ENCODE results near the gene ITPR3. TPM values are rescaled to one million over a fixed set of nuclear protein-coding genes. Genes with fewer than 3 reads are reported as not detected.

Gene ITPR3
- total RNA-seq, 4 donors from 2014 or later = 139 to 250 (median 182) TPM

DNA sequence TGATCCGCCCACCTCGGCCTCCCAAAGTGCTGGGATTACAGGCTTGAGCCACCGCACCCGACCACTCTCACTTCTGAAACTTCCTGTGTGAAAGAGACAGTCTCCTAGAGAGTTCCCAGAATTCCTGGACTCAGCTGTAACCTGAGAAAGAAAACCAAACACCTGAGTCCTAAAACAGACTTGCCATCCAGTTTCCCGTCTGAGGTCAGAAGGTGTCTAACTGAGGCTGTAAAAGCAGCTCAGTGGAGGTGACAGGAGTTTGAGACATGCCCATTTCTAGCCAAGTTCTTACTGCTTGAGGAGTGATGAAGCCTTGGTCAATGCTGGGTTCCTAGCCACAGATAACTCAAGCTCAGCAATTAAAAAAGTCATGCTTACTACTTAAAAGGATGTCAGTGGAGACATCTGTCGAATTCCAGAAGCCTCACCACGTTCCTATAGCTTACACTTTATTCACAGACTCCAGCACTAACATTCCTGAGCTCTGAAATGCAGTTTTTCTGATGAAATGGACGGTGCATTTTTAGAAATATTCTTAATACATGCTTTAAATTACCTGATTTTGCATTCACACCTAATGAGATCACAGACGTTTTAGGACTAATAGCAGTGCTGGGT is 84.3 kb downstream of the ITPR3 start:
- DNase-seq = no peak
- Histone ChIP-seq H3K36me3 (no peaks in the 10 kb centered on the region), H3K4me3 (no peak overlapping the region), H3K27ac (no peak overlapping the region), H3K27me3 (no peaks in the 10 kb centered on the region), H3K9me3 (no peaks in the 10 kb centered on the region), H3K4me1 (peaks cover 0 to 2% (median 1%) of the 10 kb centered on the region in 4 donors)
- TF ChIP-seq, protein P1, sequence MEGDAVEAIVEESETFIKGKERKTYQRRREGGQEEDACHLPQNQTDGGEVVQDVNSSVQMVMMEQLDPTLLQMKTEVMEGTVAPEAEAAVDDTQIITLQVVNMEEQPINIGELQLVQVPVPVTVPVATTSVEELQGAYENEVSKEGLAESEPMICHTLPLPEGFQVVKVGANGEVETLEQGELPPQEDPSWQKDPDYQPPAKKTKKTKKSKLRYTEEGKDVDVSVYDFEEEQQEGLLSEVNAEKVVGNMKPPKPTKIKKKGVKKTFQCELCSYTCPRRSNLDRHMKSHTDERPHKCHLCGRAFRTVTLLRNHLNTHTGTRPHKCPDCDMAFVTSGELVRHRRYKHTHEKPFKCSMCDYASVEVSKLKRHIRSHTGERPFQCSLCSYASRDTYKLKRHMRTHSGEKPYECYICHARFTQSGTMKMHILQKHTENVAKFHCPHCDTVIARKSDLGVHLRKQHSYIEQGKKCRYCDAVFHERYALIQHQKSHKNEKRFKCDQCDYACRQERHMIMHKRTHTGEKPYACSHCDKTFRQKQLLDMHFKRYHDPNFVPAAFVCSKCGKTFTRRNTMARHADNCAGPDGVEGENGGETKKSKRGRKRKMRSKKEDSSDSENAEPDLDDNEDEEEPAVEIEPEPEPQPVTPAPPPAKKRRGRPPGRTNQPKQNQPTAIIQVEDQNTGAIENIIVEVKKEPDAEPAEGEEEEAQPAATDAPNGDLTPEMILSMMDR (IDR thresholded peaks at IDR 0.05) = no peak
- no peak for TF ChIP-seq POLR2A (IDR thresholded peaks at IDR 0.05)

DNA sequence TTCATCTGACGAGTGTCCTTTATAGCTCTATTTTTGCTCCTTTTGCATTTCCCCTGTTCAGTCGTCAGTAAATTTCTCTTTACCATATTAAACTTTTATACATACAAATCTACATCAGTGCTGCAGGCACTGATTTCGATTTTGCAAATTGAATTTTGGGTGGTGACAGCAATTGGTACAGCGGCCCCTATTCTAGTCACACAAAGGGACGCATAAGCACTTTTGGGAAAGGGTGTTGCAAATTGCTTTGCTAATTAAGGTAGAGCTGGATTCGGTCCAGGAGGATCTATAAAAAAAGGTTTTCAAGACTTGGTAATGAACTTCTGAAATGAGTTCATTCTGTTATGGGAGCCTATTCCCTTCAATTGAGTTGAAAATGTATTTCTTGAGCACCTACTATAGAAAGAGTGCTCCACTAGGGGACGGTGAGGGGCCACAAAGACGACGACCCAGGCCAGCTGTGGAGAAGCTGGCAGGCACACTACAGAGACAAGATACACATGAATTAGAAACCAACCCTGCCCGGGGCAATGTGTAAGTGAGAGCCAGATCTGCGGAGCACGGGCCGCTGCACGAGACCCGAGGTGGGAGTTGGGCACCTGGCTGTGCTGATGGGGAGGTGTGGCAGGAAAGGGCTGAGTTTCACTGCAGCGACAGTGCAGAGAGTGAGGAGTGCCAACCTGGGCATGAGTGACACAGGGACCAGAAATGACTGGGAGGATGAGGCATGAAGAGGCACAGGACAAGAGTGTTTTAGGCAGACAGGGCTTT is 85.0 kb downstream of the ITPR3 start:
- Histone ChIP-seq H3K4me1 (peaks cover 0 to 8% (median 2%) of the 10 kb centered on the region in 4 donors), H3K4me3 (no peak overlapping the region), H3K27me3 (no peaks in the 10 kb centered on the region), H3K9me3 (no peaks in the 10 kb centered on the region), H3K27ac (no peak overlapping the region), H3K36me3 (no peaks in the 10 kb centered on the region)
- TF ChIP-seq, protein P1 (IDR thresholded peaks at IDR 0.05) = no peak
- TF ChIP-seq POLR2A (IDR thresholded peaks at IDR 0.05) = no peak
- no peak for DNase-seq

DNA sequence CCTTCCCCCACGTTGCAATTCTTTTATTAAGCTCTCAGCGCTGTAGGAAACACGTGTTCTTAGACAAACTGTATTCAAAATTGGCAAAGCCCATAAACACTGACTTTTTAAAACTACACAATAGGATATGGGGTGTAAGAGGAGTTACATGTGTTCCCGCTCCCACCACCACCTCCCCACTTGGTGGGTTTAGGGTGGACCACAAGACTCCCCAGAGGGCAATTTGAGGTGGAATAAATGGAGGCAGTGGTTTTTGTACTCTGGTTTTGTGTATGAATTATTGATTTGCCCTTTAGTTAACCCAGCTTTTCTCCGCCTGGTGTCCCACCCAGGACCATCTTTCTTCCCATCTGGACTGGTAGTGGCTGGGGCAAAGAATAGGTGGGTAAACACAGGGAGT is 86.6 kb downstream of the ITPR3 start:
- H3K4me1 ChIP-seq = peaks cover 0 to 8% (median 2%) of the 10 kb centered on the region in 4 donors
- H3K36me3 ChIP-seq = no peaks in the 10 kb centered on the region
- H3K27me3 ChIP-seq = no peaks in the 10 kb centered on the region
- TF ChIP-seq POLR2A (IDR thresholded peaks at IDR 0.05) = no peak
- TF ChIP-seq, protein P1 (IDR thresholded peaks at IDR 0.05) = no peak
- no peak overlapping the region for H3K27ac ChIP-seq
- H3K9me3 ChIP-seq = no peaks in the 10 kb centered on the region
- H3K4me3 ChIP-seq = no peak overlapping the region
- DNase-seq = no peak

DNA sequence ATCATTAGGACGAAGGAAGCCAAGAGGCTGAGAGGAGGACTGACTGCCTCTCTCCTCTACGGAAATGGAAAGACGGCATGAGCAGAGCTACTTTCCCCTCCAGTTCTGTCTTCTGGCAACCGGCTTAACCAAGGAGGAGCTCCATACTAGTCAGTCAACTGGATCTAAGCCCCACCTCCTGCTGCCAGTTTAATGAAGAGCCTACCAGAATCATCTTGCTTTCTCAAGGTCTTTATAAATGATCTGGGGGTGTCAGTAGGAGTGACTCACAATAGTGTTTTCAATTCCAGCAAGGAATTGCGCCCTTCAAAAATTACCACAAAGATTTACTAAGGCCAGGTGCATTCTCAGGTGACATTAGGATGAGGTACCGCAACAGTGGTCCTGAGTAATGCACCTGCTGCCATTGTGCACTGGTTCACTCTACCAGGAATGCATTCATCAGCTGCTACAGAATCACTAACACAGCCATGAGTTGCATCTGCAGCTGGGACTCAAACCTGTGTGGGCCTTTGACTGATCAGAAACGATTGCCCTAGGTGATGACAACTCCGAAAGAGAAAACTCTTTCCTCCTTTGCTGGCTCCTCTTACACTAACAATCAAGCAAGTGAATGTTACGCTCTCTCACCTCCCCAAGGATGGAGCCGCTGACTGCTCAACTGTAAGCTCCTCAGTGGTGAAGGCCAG is 87.5 kb downstream of the ITPR3 start:
- Histone ChIP-seq H3K9me3 (no peaks in the 10 kb centered on the region), H3K4me1 (peaks cover 0 to 8% (median 2%) of the 10 kb centered on the region in 4 donors), H3K27me3 (no peaks in the 10 kb centered on the region), H3K27ac (no peak overlapping the region), H3K4me3 (no peak overlapping the region), H3K36me3 (no peaks in the 10 kb centered on the region)
- no peak for DNase-seq
- TF ChIP-seq POLR2A (IDR thresholded peaks at IDR 0.05) = no peak
- TF ChIP-seq, protein P1 (IDR thresholded peaks at IDR 0.05) = no peak

DNA sequence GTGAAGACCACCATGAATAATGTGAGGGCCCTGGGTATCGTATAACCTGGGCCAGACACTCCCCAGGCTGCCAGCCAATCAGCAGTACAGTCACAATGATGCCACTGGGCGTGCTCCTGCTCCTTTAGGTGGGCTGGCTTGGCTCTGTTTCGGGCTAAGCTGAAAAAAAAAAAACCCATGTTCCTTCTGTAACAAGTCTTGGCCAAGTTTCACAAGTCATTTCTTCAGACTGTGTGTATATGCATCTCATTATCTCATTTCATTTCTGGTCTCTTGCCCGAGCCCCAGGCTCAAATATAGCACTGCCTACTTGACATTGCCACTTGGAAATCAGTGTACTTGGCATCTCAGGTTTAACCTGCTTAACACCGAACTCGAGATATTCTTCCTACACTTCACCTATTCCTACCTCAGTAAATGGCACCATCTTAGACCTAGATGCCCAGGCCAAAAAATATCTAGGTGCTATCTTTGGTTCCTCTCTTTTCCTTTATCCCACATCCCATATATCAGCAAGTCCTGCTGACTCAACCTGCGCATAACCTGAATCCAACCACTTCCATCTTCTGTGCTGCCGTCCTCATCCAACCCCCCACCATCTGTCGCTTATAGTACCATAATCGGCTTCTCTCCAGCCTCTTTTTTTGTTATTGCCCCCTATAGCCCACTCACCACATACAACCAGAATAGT is 88.6 kb downstream of the ITPR3 start:
- DNase-seq = no peak
- TF ChIP-seq, protein P1 (IDR thresholded peaks at IDR 0.05) = no peak
- TF ChIP-seq POLR2A (IDR thresholded peaks at IDR 0.05) = no peak
- no peak overlapping the region for H3K27ac ChIP-seq

More for the DNA sequence above, 88.6 kb downstream of the ITPR3 start:
- Histone ChIP-seq H3K9me3 (no peaks in the 10 kb centered on the region), H3K4me1 (peaks cover 0 to 8% (median 2%) of the 10 kb centered on the region in 4 donors), H3K27me3 (no peaks in the 10 kb centered on the region), H3K36me3 (no peaks in the 10 kb centered on the region), H3K4me3 (no peak overlapping the region)

All from Peyer's patch (tissue), 4 donors.